Measurements from ENCODE around the gene MTSS2.

Gene MTSS2

DNA sequence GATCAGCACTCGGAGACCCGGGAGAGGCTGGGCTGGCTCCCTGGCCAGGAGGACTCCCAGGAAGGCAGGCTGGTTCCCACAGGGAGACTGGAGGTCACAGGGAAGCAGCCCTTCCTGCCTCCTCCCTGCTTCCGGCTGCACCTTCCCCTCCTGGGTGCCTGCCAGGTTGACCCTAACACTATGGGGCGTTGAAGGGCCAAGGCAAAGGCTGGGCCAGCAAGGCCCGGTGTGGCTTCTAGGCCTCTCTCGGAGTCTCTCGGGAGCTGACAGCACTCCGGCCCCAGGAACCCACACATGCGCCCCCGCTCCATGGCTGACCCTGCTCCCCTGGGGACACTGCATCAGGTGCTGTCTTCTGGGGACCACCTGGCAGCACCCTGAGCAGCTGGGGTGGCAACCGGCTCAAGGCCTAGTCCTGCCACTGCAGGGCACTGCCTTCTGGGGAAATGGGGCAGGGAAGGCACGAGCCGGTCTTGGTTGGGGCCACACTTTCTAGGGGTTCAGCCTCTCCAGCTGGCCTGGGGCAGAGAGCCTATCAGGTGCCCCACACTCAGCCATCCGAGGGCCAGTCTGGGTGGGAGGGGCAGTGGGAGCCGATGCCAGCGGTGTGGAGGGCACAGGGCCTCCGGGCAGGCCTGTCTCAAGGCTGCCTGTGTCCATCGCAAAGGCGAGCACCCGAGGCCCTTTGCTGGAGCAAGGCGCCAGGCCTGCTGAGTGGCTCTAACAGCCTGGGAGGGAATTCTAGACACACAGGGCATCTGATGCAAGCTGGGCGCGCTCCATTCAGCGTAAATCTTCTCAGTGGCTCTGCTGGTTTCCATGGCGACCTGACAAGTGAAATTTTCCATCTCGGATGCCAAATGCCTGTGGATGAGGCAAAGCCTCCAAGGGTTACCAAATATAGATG, 5.6 kb upstream of the MTSS2 start:
- TF ChIP-seq CTCF (IDR thresholded peaks at IDR 0.05; ENCODE audit: extremely low read depth, insufficient read depth, missing control alignments) = no peak
- DNase-seq (ENCODE audit: low spot score) = no peak
- in situ Hi-C loops (cut with MboI; ENCODE audit: low pct_unique_long_range_greater_than_20kb, low sequenced_read_pairs, unreplicated experiment) = no loop called here

DNA sequence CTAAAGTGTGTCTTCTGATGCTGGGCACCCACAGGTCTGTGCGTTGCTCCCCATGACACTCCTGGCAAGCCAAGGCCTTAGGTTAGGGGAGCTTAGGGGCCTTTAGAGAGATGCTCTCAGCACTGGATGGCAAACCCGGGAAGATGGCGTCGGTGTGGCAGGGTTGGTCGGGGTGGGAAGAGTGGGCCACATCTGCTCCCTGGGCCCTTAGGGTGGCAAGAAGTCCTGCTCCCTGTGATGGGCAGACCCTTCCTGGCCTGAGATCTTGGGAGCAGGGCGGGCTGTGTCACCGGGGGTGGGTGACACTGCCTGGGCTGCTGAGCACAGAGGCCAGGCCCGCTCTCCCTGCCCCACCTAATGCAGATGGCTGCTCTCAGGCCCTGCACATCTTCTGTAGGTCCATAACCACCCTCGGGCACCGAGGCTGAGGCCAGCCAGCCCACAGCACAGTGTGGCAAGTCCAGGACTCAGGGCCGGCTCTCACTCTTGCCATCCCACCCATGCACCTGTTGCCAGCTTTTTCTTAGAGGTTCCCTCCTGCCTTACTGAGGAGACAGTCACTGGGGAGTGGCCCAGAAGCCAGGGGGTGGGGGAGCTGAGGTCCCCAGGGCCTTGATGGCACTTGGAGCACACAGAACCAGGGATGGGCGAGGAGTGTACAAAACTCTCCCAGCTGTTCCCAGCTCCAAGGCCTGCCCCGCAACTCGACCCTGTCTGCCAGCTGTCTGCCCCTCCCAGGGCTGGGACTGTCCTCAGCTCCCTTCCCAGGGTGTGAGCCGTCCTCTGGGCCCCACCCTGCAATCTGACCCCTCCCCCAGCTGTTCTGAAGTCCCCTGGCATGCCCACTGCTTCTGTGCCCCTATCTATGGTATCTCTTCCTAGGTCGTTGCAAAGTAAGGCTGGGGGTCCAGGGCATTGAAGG, 4.4 kb upstream of the MTSS2 start:
- in situ Hi-C loops (cut with MboI; ENCODE audit: low pct_unique_long_range_greater_than_20kb, low sequenced_read_pairs, unreplicated experiment) = loop anchor here (10.0 kb wide), 1 partner anchor 75 kb away; no protein-coding TSS in a partner anchor
- no peak for TF ChIP-seq CTCF (IDR thresholded peaks at IDR 0.05; ENCODE audit: extremely low read depth, insufficient read depth, missing control alignments)
- DNase-seq (ENCODE audit: low spot score) = no peak

- in situ Hi-C loops (cut with MboI; ENCODE audit: low pct_unique_long_range_greater_than_20kb, low sequenced_read_pairs, unreplicated experiment) = loop anchor here (10.0 kb wide), 1 partner anchor 75 kb away; no protein-coding TSS in a partner anchor
- TF ChIP-seq CTCF (IDR thresholded peaks at IDR 0.05; ENCODE audit: extremely low read depth, insufficient read depth, missing control alignments) = no peak
- no peak for DNase-seq (ENCODE audit: low spot score)
Measured at GRCh38 chr16:70689035-70689969, 3.4 kb upstream of the MTSS2 start.

GRCh38 chr16:70688246-70688742, 2.4 kb upstream of the MTSS2 start:
- DNase-seq (ENCODE audit: low spot score) = no peak
- TF ChIP-seq CTCF (IDR thresholded peaks at IDR 0.05; ENCODE audit: extremely low read depth, insufficient read depth, missing control alignments) = no peak
- in situ Hi-C loops (cut with MboI; ENCODE audit: low pct_unique_long_range_greater_than_20kb, low sequenced_read_pairs, unreplicated experiment) = loop anchor here (10.0 kb wide), 1 partner anchor 77 kb away; no protein-coding TSS in a partner anchor

GRCh38 chr16:70687671-70688245, 1.9 kb upstream of the MTSS2 start:
- in situ Hi-C loops (cut with MboI; ENCODE audit: low pct_unique_long_range_greater_than_20kb, low sequenced_read_pairs, unreplicated experiment) = loop anchor here (10.0 kb wide), 1 partner anchor 77 kb away; no protein-coding TSS in a partner anchor
- no peak for DNase-seq (ENCODE audit: low spot score)

More at GRCh38 chr16:70687671-70688245, 1.9 kb upstream of the MTSS2 start:
- TF ChIP-seq CTCF (IDR thresholded peaks at IDR 0.05; ENCODE audit: extremely low read depth, insufficient read depth, missing control alignments) = no peak

All from GM13977 (cell line).